ENCODE data around the gene GNG7. TPM values are rescaled to one million over a fixed set of nuclear protein-coding genes. Genes with fewer than 3 reads are reported as not detected.

GNG7 gene
- total RNA-seq = not detected in 2 replicates
- not detected for polyA plus RNA-seq (2012)

DNA sequence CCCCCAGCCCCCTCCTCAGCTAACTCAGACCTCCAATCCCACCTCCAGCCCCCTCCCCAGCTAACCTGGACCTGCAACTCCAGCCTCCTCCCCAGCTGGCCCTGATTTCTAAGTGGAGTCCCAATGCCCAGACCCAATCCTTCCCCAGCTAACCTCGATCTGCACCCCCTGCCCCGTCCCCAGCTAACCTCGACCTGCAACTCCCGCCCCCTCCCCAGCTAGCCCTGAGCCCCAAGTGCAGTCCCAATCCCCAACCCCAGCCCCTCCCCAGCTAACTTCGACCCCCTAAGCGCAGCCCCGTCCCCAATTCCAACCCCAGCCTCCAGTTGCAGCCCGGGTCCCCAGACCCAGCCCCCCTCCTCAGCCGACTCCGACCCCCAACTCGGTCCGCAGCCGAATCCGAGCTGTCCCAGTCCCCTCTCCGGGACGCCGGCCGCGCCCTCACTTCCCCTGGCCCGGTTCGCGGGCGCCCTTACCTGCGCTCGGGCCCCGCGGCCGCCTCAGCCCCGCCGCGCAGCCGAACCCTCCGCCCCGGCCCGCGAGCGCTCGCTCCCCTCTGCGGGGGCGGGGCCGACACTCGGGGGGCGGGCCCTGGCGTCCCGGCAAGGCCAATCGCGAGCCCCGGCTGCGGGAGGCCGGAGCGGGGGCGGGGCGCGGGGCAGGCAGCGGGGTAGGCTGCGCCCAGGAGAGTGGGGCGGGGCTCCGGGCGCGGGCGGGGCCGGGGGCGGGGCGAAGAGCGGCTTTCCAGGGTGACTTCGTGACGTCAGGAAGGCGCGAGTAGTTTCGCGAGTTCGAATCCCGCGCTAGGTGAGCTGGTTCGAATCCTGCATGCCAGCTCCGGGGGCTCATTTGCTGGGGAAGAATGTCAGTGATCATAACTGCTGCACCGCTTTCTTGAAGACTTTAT, at the start of gene GNG7:
Gene GNG7 (minus strand): TSS at position 525 of the 907 bp plus-strand sequence. CDS start 182,006 bp downstream, outside the sequence.
- no peak for DNase-seq (ENCODE audit: low read depth)

- DNase-seq (ENCODE audit: low read depth) = no peak
These were observed 48.9 kb upstream of the GNG7 start for GRCh38 chr19:2751438-2751830.

GRCh38 chr19:2750808-2751437, 48.4 kb upstream of the GNG7 start:
- no peak for DNase-seq (ENCODE audit: low read depth)

- DNase-seq (ENCODE audit: low read depth) = no peak
These were observed 44.9 kb upstream of the GNG7 start for GRCh38 chr19:2747349-2747748.

- no peak for DNase-seq (ENCODE audit: low read depth)
These were observed 41.6 kb upstream of the GNG7 start for GRCh38 chr19:2744113-2744512.

- no peak for DNase-seq (ENCODE audit: low read depth)
These were observed 40.6 kb upstream of the GNG7 start for GRCh38 chr19:2743099-2743498.

DNA sequence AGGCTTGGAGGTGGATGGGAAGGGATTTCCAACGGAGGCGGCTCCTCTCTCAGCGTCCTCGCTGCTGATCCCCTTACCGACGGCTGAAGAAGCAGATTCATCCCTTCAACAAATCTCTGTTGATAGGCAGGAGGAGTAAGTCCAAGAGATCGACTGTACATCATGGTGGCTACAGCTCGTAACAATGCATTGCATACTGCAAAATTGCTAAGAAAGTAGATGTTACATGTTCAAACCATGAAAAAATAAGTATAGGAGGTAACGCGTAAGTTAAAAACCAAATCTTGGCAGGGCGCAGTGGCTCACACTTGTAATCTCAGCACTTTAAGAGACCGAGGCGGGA, 37.8 kb upstream of the GNG7 start:
- DNase-seq (ENCODE audit: low read depth) = no peak

DNA sequence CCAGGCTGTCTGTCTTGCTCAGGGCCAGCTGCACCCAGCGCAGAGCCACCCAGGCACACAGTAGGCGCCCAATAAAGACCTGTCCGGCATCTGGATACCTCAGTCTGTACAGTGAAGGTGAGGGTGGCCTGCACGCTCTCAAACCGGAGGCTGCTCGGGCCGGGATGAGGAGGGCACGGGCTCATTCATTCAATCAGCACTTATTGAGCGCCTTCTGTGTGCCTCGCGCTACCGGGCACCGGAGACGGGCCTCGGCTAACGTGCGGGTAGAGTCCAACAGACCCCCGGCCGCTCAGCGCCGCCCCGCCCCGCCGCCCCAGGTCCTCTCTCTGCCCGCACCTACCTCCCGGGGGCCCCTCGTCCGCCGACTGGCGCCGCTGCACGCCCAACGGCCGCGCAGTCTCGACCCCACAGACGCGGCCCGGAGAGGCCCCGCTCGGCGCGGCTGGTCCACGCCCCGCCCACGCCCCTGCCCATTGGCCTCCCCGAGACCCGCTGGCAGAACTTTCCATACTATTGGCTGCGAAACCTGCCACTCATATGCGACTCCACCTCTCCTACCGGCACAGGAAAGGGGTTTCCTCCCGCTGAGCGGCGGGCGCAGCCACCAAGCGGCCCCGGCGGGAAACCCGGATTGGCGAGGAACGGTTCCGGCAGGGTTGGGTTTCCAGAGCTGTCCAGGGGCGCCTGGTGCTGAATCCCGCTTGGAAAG, 37.3 kb upstream of the GNG7 start, which contains the start of gene SLC39A3:
Gene SLC39A3 (minus strand): TSS at position 416 of the 712 bp plus-strand sequence. CDS start 2,760 bp downstream, outside the sequence.
- DNase-seq (ENCODE audit: low read depth) = peak; percentile 99

- DNase-seq (ENCODE audit: low read depth) = no peak
These were observed 34.2 kb upstream of the GNG7 start for GRCh38 chr19:2736550-2737190.

DNA sequence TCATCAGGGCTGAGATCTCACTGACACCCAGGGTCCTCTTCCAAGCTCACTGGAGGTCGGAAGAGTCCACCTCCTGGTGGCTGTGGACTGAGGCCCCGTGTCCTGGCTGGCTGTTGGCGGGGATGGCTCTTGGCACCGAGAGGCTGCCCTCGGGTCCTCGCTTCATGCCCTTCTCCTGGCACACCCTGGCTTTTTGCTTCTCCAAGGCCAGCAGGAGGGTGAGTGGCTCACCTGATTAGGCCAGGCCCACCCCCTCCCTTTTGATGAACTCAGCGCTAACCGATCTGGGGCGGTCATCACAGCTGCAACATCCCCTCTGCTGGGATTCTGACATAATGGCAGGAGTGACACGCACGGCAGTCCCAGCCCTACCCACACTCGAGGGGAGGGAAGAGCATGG, 32.9 kb upstream of the GNG7 start:
- no peak for DNase-seq (ENCODE audit: low read depth)

GRCh38 chr19:2734589-2735288, 32.2 kb upstream of the GNG7 start:
- DNase-seq (ENCODE audit: low read depth) = no peak

DNA sequence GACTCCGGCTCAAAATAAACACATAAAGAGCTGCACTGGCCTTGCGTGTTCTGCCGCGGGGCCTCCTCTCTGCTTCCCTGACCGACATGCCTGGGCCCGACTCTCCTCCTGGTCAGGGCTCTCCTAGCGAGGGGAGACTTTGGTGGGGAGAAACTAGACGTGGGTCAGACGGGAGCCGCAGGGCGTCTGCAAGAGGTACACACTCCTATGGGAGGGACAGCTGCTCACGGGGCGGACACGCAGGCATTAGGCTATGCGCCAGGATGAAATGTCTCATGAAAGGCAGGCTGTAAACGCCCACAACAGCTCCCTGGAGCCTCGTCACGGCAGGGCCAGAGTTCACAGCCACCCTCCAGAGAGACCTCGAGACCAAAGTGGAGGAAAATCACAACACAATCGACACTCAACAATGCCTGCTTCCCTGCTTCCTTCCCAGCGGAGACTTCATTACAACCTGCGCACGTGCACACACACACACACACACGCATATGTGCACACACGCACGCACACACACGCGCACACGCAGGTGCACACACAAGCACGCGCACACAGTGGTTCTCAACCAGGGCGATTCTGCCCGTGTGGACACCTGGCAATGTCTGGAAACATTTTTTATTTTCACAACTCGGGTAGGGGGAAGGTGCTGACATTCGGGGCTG, 31.6 kb upstream of the GNG7 start:
- no peak for DNase-seq (ENCODE audit: low read depth)

GRCh38 chr19:2732883-2733282, 30.4 kb upstream of the GNG7 start:
- no peak for DNase-seq (ENCODE audit: low read depth)

DNA sequence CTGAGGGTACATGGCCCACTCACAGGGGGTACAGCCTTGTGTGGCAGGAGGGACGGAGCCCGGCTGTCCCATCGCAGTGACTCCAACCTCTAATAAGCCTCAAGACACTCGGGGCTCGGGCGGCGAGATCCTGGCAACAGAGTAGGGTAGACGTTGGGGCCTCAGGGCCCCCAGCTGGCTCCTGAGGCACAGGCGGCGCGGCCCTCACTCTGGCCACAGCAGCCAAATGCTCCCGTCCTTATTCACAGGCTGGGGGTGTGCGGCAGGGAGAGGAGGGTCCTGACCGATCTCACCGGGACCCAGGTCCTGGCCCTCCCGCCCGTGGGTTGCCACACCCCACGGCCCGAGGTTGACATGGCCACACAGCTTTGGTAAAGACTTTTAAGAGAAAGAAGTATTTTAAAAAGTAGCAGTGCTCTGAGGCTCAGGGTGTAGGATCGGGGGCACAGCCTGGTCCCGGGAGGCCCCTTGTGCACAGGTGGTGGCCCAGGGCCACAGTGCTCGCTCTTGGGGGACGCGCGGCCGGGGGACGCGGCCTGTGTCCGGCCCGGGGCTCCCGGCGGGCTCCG, 29.7 kb upstream of the GNG7 start:
- DNase-seq (ENCODE audit: low read depth) = no peak

DNA sequence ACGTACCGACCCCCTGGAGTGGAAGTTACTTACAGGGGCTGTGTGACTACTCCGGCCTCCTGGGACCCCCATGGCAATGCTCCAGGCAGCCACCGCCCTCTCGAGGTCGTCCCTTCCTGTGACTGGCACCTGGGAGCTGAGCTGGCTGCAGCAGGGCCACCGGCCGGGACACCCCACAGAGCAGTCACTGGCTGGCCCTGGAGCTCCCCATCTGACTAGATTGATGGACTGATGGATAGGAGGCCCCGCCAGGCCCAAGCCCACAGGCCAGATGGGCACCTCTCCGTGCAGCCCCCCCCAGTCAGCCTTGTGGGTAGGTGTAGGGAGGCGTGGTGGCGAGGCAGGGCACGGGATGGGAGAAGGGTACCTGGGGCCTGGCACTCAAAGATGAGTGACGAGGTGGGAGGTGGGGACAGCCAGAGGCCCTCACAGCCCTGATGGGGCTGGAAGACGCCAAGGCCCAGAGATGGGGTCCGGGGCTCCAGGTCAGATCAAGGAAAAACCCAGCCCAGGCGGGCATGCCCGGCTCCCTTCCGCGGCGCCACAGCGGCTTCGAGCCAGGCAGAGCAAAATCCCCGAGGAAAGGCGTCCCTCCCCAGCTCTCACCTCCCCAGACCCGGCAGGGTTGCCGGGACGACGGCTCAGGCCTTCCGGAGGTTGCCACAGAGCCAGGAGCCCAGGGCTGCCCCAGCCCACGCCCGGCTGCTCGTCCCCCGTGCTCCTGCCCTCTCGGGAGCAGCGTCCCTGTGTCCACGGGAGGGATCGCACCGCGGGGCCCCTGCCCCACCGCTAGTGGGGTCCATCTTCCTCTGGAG, 28.9 kb upstream of the GNG7 start:
- DNase-seq (ENCODE audit: low read depth) = no peak

DNA sequence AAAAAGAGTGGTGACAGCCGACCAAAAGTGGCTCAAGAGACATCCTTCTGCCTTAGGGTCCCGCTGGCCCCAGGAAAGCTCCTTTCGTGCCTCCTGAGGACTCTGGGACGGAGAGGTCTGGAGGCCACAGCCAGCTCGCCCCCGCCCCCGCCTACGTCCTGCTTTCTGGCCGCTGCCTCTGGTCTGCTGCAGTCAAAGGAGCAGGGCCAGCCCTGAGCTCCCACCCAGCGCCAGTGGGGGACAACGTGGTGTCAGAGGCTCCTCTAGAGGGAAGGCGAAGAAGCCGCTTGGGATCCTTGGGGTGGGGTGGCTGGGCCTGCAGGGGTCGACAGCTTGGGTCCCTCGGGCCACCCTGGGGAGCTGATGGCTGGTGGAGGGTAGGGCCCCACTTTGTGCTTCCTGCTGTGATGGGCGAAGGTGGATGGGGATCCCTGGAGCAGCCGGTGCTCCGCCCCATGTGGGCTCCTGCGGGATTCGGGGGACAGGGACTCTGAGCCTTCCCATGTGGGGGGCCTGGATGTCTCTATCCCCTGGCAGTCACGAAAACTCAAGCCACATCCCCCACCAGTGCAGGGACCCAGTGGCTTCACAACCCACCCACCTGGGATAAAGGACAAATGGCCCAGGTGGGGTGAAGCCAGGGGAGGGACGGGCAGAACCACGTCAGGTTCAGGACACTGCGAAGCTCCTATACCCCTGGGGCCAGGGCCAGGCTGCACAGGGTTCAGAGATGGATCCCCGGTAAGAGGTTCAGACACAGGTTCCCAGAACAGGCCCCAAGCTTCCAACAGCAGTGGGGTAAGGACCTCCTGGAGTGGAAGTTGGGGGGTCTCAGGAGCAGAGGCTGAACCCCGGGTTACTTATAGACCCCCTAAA, 27.7 kb upstream of the GNG7 start:
- no peak for DNase-seq (ENCODE audit: low read depth)

GRCh38 chr19:2728783-2729387, 26.4 kb upstream of the GNG7 start:
- DNase-seq (ENCODE audit: low read depth) = no peak

DNA sequence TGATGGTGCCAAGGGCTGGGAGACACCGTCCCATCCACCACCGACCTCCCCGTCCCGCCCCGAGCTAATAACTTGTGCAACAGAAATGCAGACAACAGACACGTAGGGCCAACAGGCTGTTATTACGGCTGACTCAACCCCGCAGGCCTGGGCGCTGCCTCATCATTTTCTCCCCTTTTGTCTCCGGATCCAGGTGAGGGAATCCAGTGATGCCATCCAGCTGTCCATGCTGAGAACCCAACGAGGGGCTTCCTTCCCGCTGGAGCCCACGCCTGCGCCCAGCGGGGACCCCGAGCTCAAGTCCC, 25.1 kb upstream of the GNG7 start:
- DNase-seq (ENCODE audit: low read depth) = no peak

Data from myocyte (in vitro differentiated cells).